IMR-90 (cell line): ENCODE results near the gene RELN. TPM values are rescaled to one million over a fixed set of nuclear protein-coding genes. Genes with fewer than 3 reads are reported as not detected.

Source experiments
- ATAC-seq: fragments of 200-7000 bp; cut with Tn5 transposase; 2 replicates; pipeline ENCODE4 v1.9.1; 2020; ENCODE audit warnings: low read depth, mild to moderate bottlenecking, moderate library complexity
- BruUV-seq: library from RNA; stranded (reverse); fragments of 400-500 nt; replicated peaks from 2 replicates; lab custom pipeline; 2021; lab: Mats Ljungman, UMichigan
- CTCF ChIA-PET: fragments of 300-600 bp; formaldehyde crosslinking; extraction: SDS; loops from one replicate; lab custom pipeline; 2021; ENCODE audit warnings: antibody characterized with exemption; lab: Yijun Ruan, JAX
- POLR2A ChIA-PET: fragments of 300-600 bp; sonication (Branson Sonifier 250); formaldehyde crosslinking; loops from one replicate; lab custom pipeline; 2022; ENCODE audit warnings: antibody characterized with exemption; ENCODE audit not compliant: unreplicated experiment; lab: Charles Lee
- DNase-seq: peaks from one replicate; pipeline ENCODE4 v3.0.0; 2013
- H2AFZ ChIP-seq: replicated peaks from 2 replicates; pipeline ENCODE3; 2013; ENCODE audit warnings: low read length, mild to moderate bottlenecking; ENCODE audit not compliant: poor library complexity
- H2AK5ac ChIP-seq: 2 replicates; pipeline ENCODE4 v1.6.1; 2013; ENCODE audit warnings: low read depth, low read length, inconsistent platforms
- H2AK9ac ChIP-seq: replicated peaks from 2 replicates; pipeline ENCODE3; 2013; ENCODE audit warnings: mild to moderate bottlenecking, low read depth, low read length, moderate library complexity; ENCODE audit not compliant: poor library complexity
- H2BK120ac ChIP-seq: 2 replicates; pipeline ENCODE4 v1.6.1; 2013; ENCODE audit warnings: low read depth, low read length, inconsistent platforms
- H2BK15ac ChIP-seq: 3 replicates; pipeline ENCODE4 v1.6.1; 2013; ENCODE audit warnings: low read depth, low read length, inconsistent platforms
- H2BK20ac ChIP-seq: 2 replicates; pipeline ENCODE4 v1.6.1; 2013; ENCODE audit warnings: low read depth, mild to moderate bottlenecking, inconsistent platforms, low read length, moderate library complexity
- H2BK5ac ChIP-seq: 2 replicates; pipeline ENCODE4 v1.6.1; 2013; ENCODE audit warnings: mild to moderate bottlenecking, low read depth, low read length, inconsistent platforms; ENCODE audit not compliant: poor library complexity, severe bottlenecking
- H3K14ac ChIP-seq: replicated peaks from 2 replicates; pipeline ENCODE4 v1.6.1; 2013; ENCODE audit warnings: low read depth, low read length, inconsistent platforms
- H3K18ac ChIP-seq: 2 replicates; pipeline ENCODE4 v1.6.1; 2013; ENCODE audit warnings: low read depth, low read length, control low read depth
- H3K23ac ChIP-seq: 2 replicates; pipeline ENCODE4 v1.6.1; 2013; ENCODE audit warnings: low read depth, low read length, inconsistent platforms
- H3K27ac ChIP-seq: 2 replicates; pipeline ENCODE4 v1.5.1; 2013; ENCODE audit warnings: mild to moderate bottlenecking, control low read depth, low read length; ENCODE audit not compliant: insufficient read depth
- H3K27me3 ChIP-seq: 2 replicates; pipeline ENCODE4 v1.6.1; 2013; ENCODE audit warnings: low read length; ENCODE audit not compliant: control insufficient read depth, insufficient read depth
- H3K36me3 ChIP-seq: 2 replicates; pipeline ENCODE4 v1.6.1; 2013; ENCODE audit warnings: low read length, mixed read lengths; ENCODE audit not compliant: control insufficient read depth, insufficient read depth
- H3K4ac ChIP-seq: 2 replicates; pipeline ENCODE4 v1.6.1; 2013; ENCODE audit warnings: low read depth, low read length, inconsistent platforms
- H3K4me1 ChIP-seq: 2 replicates; pipeline ENCODE4 v1.6.1; 2013; ENCODE audit warnings: low read length, mixed read lengths; ENCODE audit not compliant: control insufficient read depth, insufficient read depth
- H3K4me2 ChIP-seq: 2 replicates; pipeline ENCODE4 v1.6.1; 2013; ENCODE audit warnings: low read depth, mild to moderate bottlenecking, control low read depth, low read length, moderate library complexity
- H3K4me3 ChIP-seq: 2 replicates; pipeline ENCODE4 v1.5.1; 2013; ENCODE audit warnings: low read depth, mild to moderate bottlenecking, control low read depth, low read length, moderate library complexity; ENCODE audit not compliant: insufficient read depth
- H3K56ac ChIP-seq: 2 replicates; pipeline ENCODE4 v1.6.1; 2013; ENCODE audit warnings: low read length, inconsistent platforms; ENCODE audit not compliant: insufficient read depth; ENCODE audit errors: extremely low read depth
- H3K79me1 ChIP-seq, 2 experiments: 2 replicates each; pipeline ENCODE4 v1.6.1; 2013; ENCODE audit warnings: low read length in 2 of 2, inconsistent platforms in 1 of 2, low read depth in 1 of 2
- H3K9ac ChIP-seq: 2 replicates; pipeline ENCODE4 v1.6.1; 2013; ENCODE audit warnings: low read depth, low read length, control low read depth
- H3K9me1 ChIP-seq: 2 replicates; pipeline ENCODE4 v1.6.1; 2013; ENCODE audit warnings: low read length, inconsistent platforms; ENCODE audit not compliant: insufficient read depth
- H3K9me3 ChIP-seq: 2 replicates; pipeline ENCODE4 v1.6.1; 2013; ENCODE audit warnings: low read length; ENCODE audit not compliant: control insufficient read depth, insufficient read depth
- H4K20me1 ChIP-seq: 2 replicates; pipeline ENCODE4 v1.6.1; 2013; ENCODE audit warnings: low read length, inconsistent platforms; ENCODE audit not compliant: insufficient read depth
- H4K5ac ChIP-seq: 2 replicates; pipeline ENCODE4 v1.6.1; 2013; ENCODE audit warnings: mild to moderate bottlenecking, low read depth, low read length, control low read depth
- H4K8ac ChIP-seq, 2 experiments: 2 replicates each; pipeline ENCODE4 v1.6.1; 2013; ENCODE audit warnings: low read depth in 2 of 2, low read length in 2 of 2, control low read depth in 1 of 2, inconsistent platforms in 1 of 2
- H4K91ac ChIP-seq: 2 replicates; pipeline ENCODE4 v1.6.1; 2013; ENCODE audit warnings: low read depth, low read length, inconsistent platforms; ENCODE audit not compliant: insufficient read depth
- CEBPB ChIP-seq: IDR thresholded peaks from 2 replicates; pipeline ENCODE4 v1.6.1; 2012; ENCODE audit warnings: low read depth, low read length, improper control_type of control experiment
- CHD1 ChIP-seq: IDR thresholded peaks from 2 replicates; pipeline ENCODE4 v1.6.1; 2012; ENCODE audit warnings: low read depth, low read length, improper control_type of control experiment
- POLR2A ChIP-seq: IDR thresholded peaks from 2 replicates; pipeline ENCODE4 v1.6.1; 2012; ENCODE audit warnings: mild to moderate bottlenecking, low read depth, low read length
- RCOR1 ChIP-seq: IDR thresholded peaks from 2 replicates; pipeline ENCODE4 v1.6.1; 2012; ENCODE audit warnings: mild to moderate bottlenecking, low read length, improper control_type of control experiment; ENCODE audit not compliant: insufficient replicate concordance
- RFX5 ChIP-seq: IDR thresholded peaks from 2 replicates; pipeline ENCODE4 v1.8.0; 2012; ENCODE audit warnings: low read depth, mild to moderate bottlenecking, low read length, moderate library complexity
- SMC3 ChIP-seq: fragments of 150-350 bp; IDR thresholded peaks from 2 replicates; pipeline ENCODE4 v1.6.1; 2016; ENCODE audit warnings: low read depth, mild to moderate bottlenecking, antibody characterized with exemption, low read length, moderate library complexity
- WGBS, 2 experiments: methylation state at CpG; one replicate each; pipeline versions ENCODE4 v1.1.5 to v1.1.7; 2013; ENCODE audit warnings: missing lambda C conversion rate in 2 of 2; ENCODE audit not compliant: insufficient read length in 1 of 2; ENCODE audit errors: extremely low coverage in 2 of 2; 5-methylcytosine and 5-hydroxymethylcytosine counted together
- dilution Hi-C: fragments of 300-500 bp; cut with HindIII; formaldehyde crosslinking; loops from one replicate; pipeline ENCODE4 v1.14.3; 2018; ENCODE audit warnings: low sequenced_read_pairs; ENCODE audit not compliant: unreplicated experiment
- in situ Hi-C: fragments of 300-500 bp; cut with MboI; formaldehyde crosslinking; loops from 3 replicates; pipeline ENCODE4 v1.14.3; 2019; ENCODE audit warnings: low sequenced_read_pairs, inconsistent platforms, mixed read lengths
- intact Hi-C: fragments of 100-400 bp; cut with micrococcal nuclease; formaldehyde crosslinking; loops from 2 replicates; pipeline ENCODE4 v1.10.0; 2022
- polyA plus RNA-seq, 3 experiments: library from polyadenylated mRNA; depleted of rRNA; stranded (reverse); fragments of >200 nt; gene quantifications; 2 replicates each; pipeline ENCODE4 v1.2.3, GENCODE V29; 2012; ENCODE audit warnings: low replicate concordance in 1 of 3
- total RNA-seq: library from RNA; depleted of rRNA; stranded (reverse); fragments of >200 nt; gene quantifications from 2 replicates; pipeline ENCODE4 v1.2.3, GENCODE V29; 2012
- TF ChIP-seq, protein P1 (sequence below): fragments of 150-350 bp; IDR thresholded peaks from 2 replicates; pipeline ENCODE4 v1.6.1; 2017; ENCODE audit warnings: mild to moderate bottlenecking, antibody characterized with exemption, low read length, low read depth
- TF ChIP-seq, protein P2 (sequence below): fragments of 150-350 bp; IDR thresholded peaks from 2 replicates; pipeline ENCODE4 v1.6.1; 2016; ENCODE audit warnings: low read depth, mild to moderate bottlenecking, low read length, moderate library complexity, borderline replicate concordance
- TF ChIP-seq, protein P3 (sequence below): conservative IDR thresholded peaks from 2 replicates; pipeline ENCODE4 v1.5.1; 2012; ENCODE audit warnings: mild to moderate bottlenecking, low read depth, low read length, improper control_type of control experiment

The RELN gene
- total and polyA plus RNA-seq, 2 of the 4 experiments (the other 2 are of a cell fraction) = 14.7 to 23.7 TPM

DNA sequence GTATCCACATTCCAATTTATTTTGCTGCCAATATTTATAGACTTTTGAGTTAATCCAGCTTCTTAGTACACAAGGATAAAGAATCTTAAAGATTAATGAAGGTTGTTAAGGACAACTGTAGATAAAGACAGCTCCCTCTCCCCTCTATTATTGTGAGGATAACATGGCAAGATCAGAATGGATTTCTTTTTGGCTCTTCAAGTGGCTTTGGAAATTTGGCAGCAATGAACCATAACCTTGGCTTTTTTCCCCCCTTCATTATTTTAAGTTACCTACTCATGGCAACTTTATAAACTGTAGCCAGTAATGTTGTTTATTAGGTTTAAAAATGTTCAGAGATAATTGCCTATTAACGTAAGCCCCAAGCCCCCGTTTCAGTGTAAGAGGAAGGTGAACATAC lies 412.4 kb downstream of the RELN start:
- H3K9ac ChIP-seq = no peak overlapping the region
- no peaks in the 10 kb centered on the region; the same call in 1 of the 2 replicates for H3K9me1 ChIP-seq
- CTCF ChIA-PET = interaction anchor here (1.1 kb wide), 1 partner anchor 576 kb away, joined by 4 read pairs; no protein-coding TSS in a partner anchor
- H3K4me3 ChIP-seq = no peak overlapping the region
- H2AK5ac ChIP-seq = no peak overlapping the region
- no peak overlapping the region for H3K4me2 ChIP-seq
- POLR2A ChIA-PET = no interaction called here
- ATAC-seq (no peak), DNase-seq (no peak)
- no peak overlapping the region for H2AK9ac ChIP-seq
- H2BK15ac ChIP-seq = no peak overlapping the region
- no peaks in the 10 kb centered on the region for H4K20me1 ChIP-seq
- no peak overlapping the region for H2BK5ac ChIP-seq
- no peak overlapping the region for H4K5ac ChIP-seq
- H2BK20ac ChIP-seq = no peak overlapping the region
- TF ChIP-seq SMC3 = no peak
- TF ChIP-seq RFX5 = no peak
- TF ChIP-seq, protein P1, sequence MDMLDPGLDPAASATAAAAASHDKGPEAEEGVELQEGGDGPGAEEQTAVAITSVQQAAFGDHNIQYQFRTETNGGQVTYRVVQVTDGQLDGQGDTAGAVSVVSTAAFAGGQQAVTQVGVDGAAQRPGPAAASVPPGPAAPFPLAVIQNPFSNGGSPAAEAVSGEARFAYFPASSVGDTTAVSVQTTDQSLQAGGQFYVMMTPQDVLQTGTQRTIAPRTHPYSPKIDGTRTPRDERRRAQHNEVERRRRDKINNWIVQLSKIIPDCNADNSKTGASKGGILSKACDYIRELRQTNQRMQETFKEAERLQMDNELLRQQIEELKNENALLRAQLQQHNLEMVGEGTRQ = no peak
- TF ChIP-seq POLR2A = no peak
- no peak for TF ChIP-seq RCOR1
- no peak for TF ChIP-seq CEBPB
- TF ChIP-seq, protein P2, sequence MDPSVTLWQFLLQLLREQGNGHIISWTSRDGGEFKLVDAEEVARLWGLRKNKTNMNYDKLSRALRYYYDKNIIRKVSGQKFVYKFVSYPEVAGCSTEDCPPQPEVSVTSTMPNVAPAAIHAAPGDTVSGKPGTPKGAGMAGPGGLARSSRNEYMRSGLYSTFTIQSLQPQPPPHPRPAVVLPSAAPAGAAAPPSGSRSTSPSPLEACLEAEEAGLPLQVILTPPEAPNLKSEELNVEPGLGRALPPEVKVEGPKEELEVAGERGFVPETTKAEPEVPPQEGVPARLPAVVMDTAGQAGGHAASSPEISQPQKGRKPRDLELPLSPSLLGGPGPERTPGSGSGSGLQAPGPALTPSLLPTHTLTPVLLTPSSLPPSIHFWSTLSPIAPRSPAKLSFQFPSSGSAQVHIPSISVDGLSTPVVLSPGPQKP = no peak
- TF ChIP-seq CHD1 = no peak
- TF ChIP-seq, protein P3, sequence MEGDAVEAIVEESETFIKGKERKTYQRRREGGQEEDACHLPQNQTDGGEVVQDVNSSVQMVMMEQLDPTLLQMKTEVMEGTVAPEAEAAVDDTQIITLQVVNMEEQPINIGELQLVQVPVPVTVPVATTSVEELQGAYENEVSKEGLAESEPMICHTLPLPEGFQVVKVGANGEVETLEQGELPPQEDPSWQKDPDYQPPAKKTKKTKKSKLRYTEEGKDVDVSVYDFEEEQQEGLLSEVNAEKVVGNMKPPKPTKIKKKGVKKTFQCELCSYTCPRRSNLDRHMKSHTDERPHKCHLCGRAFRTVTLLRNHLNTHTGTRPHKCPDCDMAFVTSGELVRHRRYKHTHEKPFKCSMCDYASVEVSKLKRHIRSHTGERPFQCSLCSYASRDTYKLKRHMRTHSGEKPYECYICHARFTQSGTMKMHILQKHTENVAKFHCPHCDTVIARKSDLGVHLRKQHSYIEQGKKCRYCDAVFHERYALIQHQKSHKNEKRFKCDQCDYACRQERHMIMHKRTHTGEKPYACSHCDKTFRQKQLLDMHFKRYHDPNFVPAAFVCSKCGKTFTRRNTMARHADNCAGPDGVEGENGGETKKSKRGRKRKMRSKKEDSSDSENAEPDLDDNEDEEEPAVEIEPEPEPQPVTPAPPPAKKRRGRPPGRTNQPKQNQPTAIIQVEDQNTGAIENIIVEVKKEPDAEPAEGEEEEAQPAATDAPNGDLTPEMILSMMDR = no peak
- H3K27ac ChIP-seq = no peak overlapping the region
- in situ Hi-C loops = no loop called here
- no peak overlapping the region for H2BK120ac ChIP-seq
- H3K27me3 ChIP-seq = no peaks in the 10 kb centered on the region
- no peak overlapping the region for H3K56ac ChIP-seq
- H3K9me3 ChIP-seq = no peaks in the 10 kb centered on the region
- no peak overlapping the region for H3K4ac ChIP-seq
- no CpG with 5 or more reads among the region's 2 CpGs for WGBS, 2 experiments
- no peak overlapping the region for H3K18ac ChIP-seq
- no TSS peak for BruUV-seq
- intact Hi-C loops = loop anchor here (10.0 kb wide), 2 partner anchors 308 to 1268 kb away; no protein-coding TSS in a partner anchor
- H3K79me1 ChIP-seq = no peaks in the 10 kb centered on the region
- H4K91ac ChIP-seq = no peak overlapping the region
- no peak overlapping the region for H4K8ac ChIP-seq
- peaks cover 2% of the 10 kb centered on the region; the same call in 1 of the 2 replicates for H3K4me1 ChIP-seq
- no peak overlapping the region for H3K14ac ChIP-seq
- H3K36me3 ChIP-seq = no peaks in the 10 kb centered on the region
- no peak overlapping the region for H3K23ac ChIP-seq
- H2AFZ ChIP-seq = no peak overlapping the region
- dilution Hi-C loops = no loop called here
